Transverse colon (tissue), 4 donors: ENCODE data around the gene EIF4E1B. TPM values are rescaled to one million over a fixed set of nuclear protein-coding genes. Genes with fewer than 3 reads are reported as not detected.

ENCODE experiments used
- DNase-seq: peaks from one replicate; pipeline ENCODE4 v3.0.0-alpha.2; 2019
- H3K27ac ChIP-seq, 4 donors: fragments of 200-600 bp; sonication (generic); 2 replicates each; pipeline ENCODE4 v1.5.1; 2016 to 2018; ENCODE audit warnings: inconsistent platforms in 4 of 4
- H3K27me3 ChIP-seq: fragments of 200-600 bp; sonication (generic); 2 replicates; pipeline ENCODE4 v1.5.1; 2017; ENCODE audit warnings: inconsistent platforms
- H3K36me3 ChIP-seq, 4 donors: fragments of 200-600 bp; sonication (generic); 2 replicates each; pipeline ENCODE4 v1.5.1; 2017 to 2019; ENCODE audit warnings: inconsistent platforms in 4 of 4
- H3K4me1 ChIP-seq, 4 donors: fragments of 200-600 bp; sonication (generic); 2 replicates each; pipeline ENCODE4 v1.5.1; 2017 to 2020; ENCODE audit warnings: inconsistent platforms in 4 of 4
- H3K4me3 ChIP-seq, 4 donors: fragments of 200-600 bp; sonication (generic); 1 replicate in 1 of 4; 2 replicates in 3 of 4; pipeline versions ENCODE4 v1.5.1 to v1.6.1; 2017 to 2019; ENCODE audit warnings: inconsistent platforms in 4 of 4
- H3K9me3 ChIP-seq, 2 donors: fragments of 200-600 bp; sonication (generic); 2 replicates each; pipeline ENCODE4 v1.5.1; 2017 to 2019; ENCODE audit warnings: inconsistent platforms in 2 of 2
- EP300 ChIP-seq: sonication (generic); formaldehyde crosslinking; IDR thresholded peaks from one replicate; pipeline ENCODE4 v1.6.1; 2017; ENCODE audit warnings: antibody characterized with exemption, low read depth
- POLR2A ChIP-seq: fragments of 450-650 bp; IDR thresholded peaks from one replicate; pipeline ENCODE4 v1.6.1; 2016; ENCODE audit warnings: antibody characterized with exemption, mild to moderate bottlenecking, moderate library complexity
- POLR2AphosphoS5 ChIP-seq, 3 donors: sonication (generic); formaldehyde crosslinking; IDR thresholded peaks; one replicate each; pipeline ENCODE4 v1.6.1; 2016; ENCODE audit warnings: antibody characterized with exemption in 3 of 3
- WGBS, 2 donors: methylation state at CpG; one replicate each; pipeline ENCODE4 v1.1.5; 2018; ENCODE audit warnings: low coverage in 1 of 2; 5-methylcytosine and 5-hydroxymethylcytosine counted together
- in situ Hi-C, 4 donors: fragments of 200-750 bp; cut with MboI; loops; one replicate each; pipeline versions ENCODE4 v1.15.0 to v1.15.1; 2017; ENCODE audit warnings: low sequenced_read_pairs in 3 of 4, low pct_ligation_motif_present in 1 of 4, low pct_unique_long_range_greater_than_20kb in 1 of 4
- intact Hi-C: fragments of 100-400 bp; cut with DNase I; formaldehyde crosslinking; loops from one replicate; pipeline ENCODE4 v1.15.1; 2023; ENCODE audit warnings: low total_unique reads
- small RNA-seq, 4 donors: library from RNA; depleted of rRNA; stranded (forward); fragments of <200 nt; gene quantifications; one replicate each; pipeline ENCODE3, GENCODE V24; 2016
- total RNA-seq, 4 donors: library from RNA; depleted of rRNA; stranded (reverse); fragments of >200 nt; gene quantifications; one replicate each; pipeline ENCODE4 v1.1.0, GENCODE V29; 2016
- TF ChIP-seq, protein P1 (sequence below), 5 experiments: fragments of 200-600 bp in 3 of 5; fragments of 450-650 bp in 2 of 5; sonication (generic) in 3 of 5; IDR thresholded peaks; 1 replicate in 2 of 5; 2 replicates in 3 of 5; pipeline ENCODE4 v1.5.1; 2016 to 2017; ENCODE audit warnings: antibody characterized with exemption in 5 of 5, inconsistent platforms in 3 of 5, mild to moderate bottlenecking in 2 of 5, moderate library complexity in 1 of 5

EIF4E1B gene
- total RNA-seq, 4 donors from 2014 or later, result not detected

DNA sequence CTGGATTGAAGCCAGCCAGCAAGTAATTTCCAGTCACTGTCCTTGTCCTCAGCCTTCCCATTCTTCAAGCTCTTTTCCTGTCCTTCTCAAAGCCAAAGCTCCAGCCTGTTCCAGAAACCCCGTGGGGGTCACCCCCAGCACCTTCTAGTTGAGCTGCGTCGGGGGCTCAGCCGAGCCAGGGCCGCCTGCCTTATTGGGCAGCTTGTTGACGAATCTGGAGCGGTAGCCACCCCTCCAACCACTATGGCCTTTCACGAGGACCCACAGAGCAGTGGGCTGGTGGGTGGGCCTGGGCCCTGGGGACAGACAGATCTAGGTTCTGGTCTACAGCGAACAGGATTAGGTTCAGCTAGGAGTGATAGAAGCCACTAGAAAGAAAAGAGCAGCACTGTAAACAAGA, 64.2 kb downstream of the EIF4E1B start:
- Histone ChIP-seq H3K9me3 (no peaks in the 10 kb centered on the region), H3K4me3 (no peak overlapping the region), H3K4me1 (peaks cover 5 to 13% (median 12%) of the 10 kb centered on the region in 4 donors), H3K27ac (no peak overlapping the region), H3K36me3 (no peaks in the 10 kb centered on the region), H3K27me3 (peaks cover 33% of the 10 kb centered on the region)
- in situ Hi-C loops, result no loop called here
- no peak for TF ChIP-seq POLR2AphosphoS5 (IDR thresholded peaks at IDR 0.05)
- TF ChIP-seq, protein P1, sequence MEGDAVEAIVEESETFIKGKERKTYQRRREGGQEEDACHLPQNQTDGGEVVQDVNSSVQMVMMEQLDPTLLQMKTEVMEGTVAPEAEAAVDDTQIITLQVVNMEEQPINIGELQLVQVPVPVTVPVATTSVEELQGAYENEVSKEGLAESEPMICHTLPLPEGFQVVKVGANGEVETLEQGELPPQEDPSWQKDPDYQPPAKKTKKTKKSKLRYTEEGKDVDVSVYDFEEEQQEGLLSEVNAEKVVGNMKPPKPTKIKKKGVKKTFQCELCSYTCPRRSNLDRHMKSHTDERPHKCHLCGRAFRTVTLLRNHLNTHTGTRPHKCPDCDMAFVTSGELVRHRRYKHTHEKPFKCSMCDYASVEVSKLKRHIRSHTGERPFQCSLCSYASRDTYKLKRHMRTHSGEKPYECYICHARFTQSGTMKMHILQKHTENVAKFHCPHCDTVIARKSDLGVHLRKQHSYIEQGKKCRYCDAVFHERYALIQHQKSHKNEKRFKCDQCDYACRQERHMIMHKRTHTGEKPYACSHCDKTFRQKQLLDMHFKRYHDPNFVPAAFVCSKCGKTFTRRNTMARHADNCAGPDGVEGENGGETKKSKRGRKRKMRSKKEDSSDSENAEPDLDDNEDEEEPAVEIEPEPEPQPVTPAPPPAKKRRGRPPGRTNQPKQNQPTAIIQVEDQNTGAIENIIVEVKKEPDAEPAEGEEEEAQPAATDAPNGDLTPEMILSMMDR (IDR thresholded peaks at IDR 0.05), result no peak
- TF ChIP-seq POLR2A, result no peak
- TF ChIP-seq EP300, result no peak
- WGBS, 2 donors, result 75 to 100% methylated on average over 1 to 9 of the region's 9 CpGs
- no peak for DNase-seq
- intact Hi-C loops, result no loop called here

DNA sequence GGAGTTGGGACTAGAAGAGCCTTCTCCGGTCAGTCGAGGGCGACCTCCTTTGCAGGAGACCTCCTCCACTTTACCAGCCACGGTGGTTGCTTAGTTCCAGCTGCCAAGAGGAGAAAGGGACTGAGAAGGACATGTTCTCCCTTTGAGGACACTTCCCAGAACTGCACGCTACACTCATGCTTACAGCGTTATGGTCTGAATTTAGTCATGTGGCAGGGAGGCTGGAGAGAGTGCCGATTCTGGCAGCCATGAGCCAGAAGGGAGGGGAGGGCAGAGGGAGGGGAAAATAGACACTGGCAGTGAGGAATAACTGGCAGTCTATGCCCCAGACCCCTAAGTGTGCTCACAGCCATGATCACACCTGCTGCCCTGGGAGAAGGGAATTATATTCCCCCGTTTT, 64.6 kb downstream of the EIF4E1B start:
- in situ Hi-C loops, result no loop called here
- no peaks in the 10 kb centered on the region for H3K9me3 ChIP-seq
- H3K27ac ChIP-seq, result no peak overlapping the region
- intact Hi-C loops, result no loop called here
- no peak overlapping the region for H3K4me3 ChIP-seq
- no peak for DNase-seq
- TF ChIP-seq, protein P1 (IDR thresholded peaks at IDR 0.05), result no peak
- TF ChIP-seq POLR2AphosphoS5 (IDR thresholded peaks at IDR 0.05) (no peak), POLR2A (no peak), EP300 (no peak)
- H3K27me3 ChIP-seq, result peaks cover 36% of the 10 kb centered on the region
- H3K36me3 ChIP-seq, result no peaks in the 10 kb centered on the region
- 38 to 70% methylated on average over 8 of the region's 8 CpGs for WGBS, 2 donors
- peaks cover 5 to 13% (median 12%) of the 10 kb centered on the region in 4 donors for H3K4me1 ChIP-seq

Small RNA genes within 50 kb of the gene (small RNA-seq; reads per million reads assigned to genes)
- 0 reads per million in 4 donors for gene MIR4281

Other genes with a start within 250 kb of the EIF4E1B start
- 10 to 100 TPM in 1 of 4 donors, 1 to 10 TPM in 3; 1.8 to 12.7 (median 8.5) TPM for gene NOP16, start 242.1 kb upstream of the EIF4E1B start, total RNA-seq
- gene HIGD2A, start 241.9 kb upstream of the EIF4E1B start, total RNA-seq, result 100 to 1,000 TPM; 158 to 320 (median 207) TPM
- 100 to 1,000 TPM; 167 to 272 (median 265) TPM for gene CLTB, start 214.1 kb upstream of the EIF4E1B start, total RNA-seq
- gene FAF2, start 182.3 kb upstream of the EIF4E1B start, total RNA-seq, result 10 to 100 TPM in 3 of 4 donors, 1 to 10 TPM in 1; 3.8 to 32.4 (median 26.5) TPM
- 10 to 100 TPM; 43.8 to 65.6 (median 54.8) TPM for gene RNF44, start 93.3 kb upstream of the EIF4E1B start, total RNA-seq
- gene CDHR2, start 81.3 kb upstream of the EIF4E1B start, total RNA-seq, result 100 to 1,000 TPM in 2 of 4 donors, 10 to 100 TPM in 2; 15.5 to 257 (median 104) TPM
- gene GPRIN1, start 20.5 kb upstream of the EIF4E1B start, total RNA-seq, result 1 to 10 TPM; 1.6 to 9.7 (median 3.6) TPM
- not detected for gene SNCB, start 141 bp upstream of the EIF4E1B start, total RNA-seq
- 100 to 1,000 TPM in 1 of 4 donors, 10 to 100 TPM in 3; 27.2 to 227 (median 36.1) TPM for gene TSPAN17, start 16.8 kb downstream of the EIF4E1B start, total RNA-seq
- under 1 TPM in 1 of 4 donors, not detected in 3; 0.32 TPM for gene UNC5A, start 179.9 kb downstream of the EIF4E1B start, total RNA-seq